ENCODE measurements around the gene ZBTB20.

- no peak for TF ChIP-seq CTCF (IDR thresholded peaks at IDR 0.05)
- no peak for TF ChIP-seq POLR2A (IDR thresholded peaks at IDR 0.05)
Measured at GRCh38 chr3:114650808-114651207, 496.3 kb downstream of the ZBTB20 start.
